Naive thymus-derived CD4-positive, alpha-beta T cell (primary cell): ENCODE data around the gene URGCP. TPM values are rescaled to one million over a fixed set of nuclear protein-coding genes. Genes with fewer than 3 reads are reported as not detected.

Experiments
- ATAC-seq: fragments of 150-1000 bp; cut with Tn5 transposase; 2 replicates; pipeline ENCODE4 v1.10.0; 2021; ENCODE audit warnings: mild to moderate bottlenecking, moderate library complexity
- CTCF ChIA-PET: fragments of 350-600 bp; sonication (Branson Sonifier 250); formaldehyde crosslinking; loops from one replicate; lab custom pipeline; 2021; ENCODE audit warnings: antibody characterized with exemption; lab: Charles Lee
- POLR2A ChIA-PET: fragments of 350-600 bp; sonication (Branson Sonifier 250); formaldehyde crosslinking; loops from one replicate; lab custom pipeline; 2021; ENCODE audit warnings: antibody characterized with exemption, inconsistent platforms; lab: Charles Lee
- DNase-seq, 9 donors: peaks; one replicate each; pipeline versions ENCODE4 v3.0.0 to v3.0.0-alpha.2; 2020 to 2022; ENCODE audit warnings: mixed read lengths in 1 of 9
- H3K27ac ChIP-seq: one replicate; pipeline ENCODE4 v1.7.0; 2013; ENCODE audit warnings: mild to moderate bottlenecking, low read depth, low read length, moderate library complexity
- H3K27me3 ChIP-seq, 2 donors: one replicate each; pipeline ENCODE4 v1.7.0; 2013; ENCODE audit warnings: low read length in 2 of 2, mild to moderate bottlenecking in 2 of 2, moderate library complexity in 2 of 2; ENCODE audit not compliant: control insufficient read depth in 2 of 2, insufficient read depth in 2 of 2
- H3K36me3 ChIP-seq, 3 experiments: 1 replicate in 2 of 3; 2 replicates in 1 of 3; pipeline ENCODE4 v1.7.0; 2013; ENCODE audit warnings: low read length in 3 of 3, mild to moderate bottlenecking in 3 of 3, moderate library complexity in 1 of 3; ENCODE audit not compliant: insufficient read depth in 3 of 3, control insufficient read depth in 2 of 3
- H3K4me1 ChIP-seq, 2 donors: one replicate each; pipeline ENCODE4 v1.7.0; 2013; ENCODE audit warnings: low read length in 2 of 2, mild to moderate bottlenecking in 2 of 2, moderate library complexity in 1 of 2; ENCODE audit not compliant: control insufficient read depth in 2 of 2, insufficient read depth in 2 of 2
- H3K4me3 ChIP-seq: 2 replicates; pipeline ENCODE4 v1.7.0; 2013; ENCODE audit warnings: mild to moderate bottlenecking, low read length
- H3K9me3 ChIP-seq, 3 experiments: 1 replicate in 2 of 3; 2 replicates in 1 of 3; pipeline ENCODE4 v1.7.0; 2013; ENCODE audit warnings: low read length in 3 of 3; ENCODE audit not compliant: control insufficient read depth in 2 of 3
- H3K27ac Mint-ChIP-seq, 9 donors: one replicate each; pipeline ENCODE4 v1.8.0; 2020 to 2022; ENCODE audit warnings: mixed read lengths in 9 of 9, mild to moderate bottlenecking in 8 of 9, moderate library complexity in 5 of 9, inconsistent platforms in 2 of 9
- H3K27me3 Mint-ChIP-seq, 5 donors: one replicate each; pipeline ENCODE4 v1.8.0; 2021 to 2022; ENCODE audit warnings: mixed read lengths in 5 of 5, mild to moderate bottlenecking in 1 of 5
- H3K36me3 Mint-ChIP-seq, 5 donors: one replicate each; pipeline ENCODE4 v1.8.0; 2020 to 2022; ENCODE audit warnings: mixed read lengths in 5 of 5, mild to moderate bottlenecking in 3 of 5, inconsistent platforms in 1 of 5
- H3K4me1 Mint-ChIP-seq, 7 donors: one replicate each; pipeline ENCODE4 v1.8.0; 2020 to 2022; ENCODE audit warnings: mixed read lengths in 7 of 7, mild to moderate bottlenecking in 3 of 7, inconsistent platforms in 1 of 7
- H3K4me3 Mint-ChIP-seq, 10 donors: one replicate each; pipeline ENCODE4 v1.8.0; 2020 to 2022; ENCODE audit warnings: mild to moderate bottlenecking in 10 of 10, mixed read lengths in 10 of 10, moderate library complexity in 6 of 10, inconsistent platforms in 2 of 10
- H3K9me3 Mint-ChIP-seq, 11 donors: one replicate each; pipeline ENCODE4 v1.8.0; 2020 to 2022; ENCODE audit warnings: mixed read lengths in 11 of 11, mild to moderate bottlenecking in 4 of 11, inconsistent platforms in 1 of 11, moderate library complexity in 1 of 11
- intact Hi-C, 2 donors: fragments of 100-400 bp; cut with micrococcal nuclease; formaldehyde crosslinking; loops; one replicate each; pipeline ENCODE4 v1.15.1; 2023
- polyA plus RNA-seq, 2 donors: library from polyadenylated mRNA; unstranded; fragments of 300-500 nt; fragmentation: Illumina TruSeq; gene quantifications; one replicate each; pipeline ENCODE4 v1.2.3, GENCODE V29; 2021
- total RNA-seq, 6 experiments: library from RNA in 5 of 6; stranded (reverse) in 5 of 6; gene quantifications; 1 replicate in 5 of 6; 2 replicates in 1 of 6; pipeline ENCODE4 v1.2.3 and lab custom pipeline; 2021 to 2026

URGCP gene
- total and polyA plus RNA-seq, 7 experiments from 2014 or later, result 20.0 to 40.6 (median 26.8) TPM

DNA sequence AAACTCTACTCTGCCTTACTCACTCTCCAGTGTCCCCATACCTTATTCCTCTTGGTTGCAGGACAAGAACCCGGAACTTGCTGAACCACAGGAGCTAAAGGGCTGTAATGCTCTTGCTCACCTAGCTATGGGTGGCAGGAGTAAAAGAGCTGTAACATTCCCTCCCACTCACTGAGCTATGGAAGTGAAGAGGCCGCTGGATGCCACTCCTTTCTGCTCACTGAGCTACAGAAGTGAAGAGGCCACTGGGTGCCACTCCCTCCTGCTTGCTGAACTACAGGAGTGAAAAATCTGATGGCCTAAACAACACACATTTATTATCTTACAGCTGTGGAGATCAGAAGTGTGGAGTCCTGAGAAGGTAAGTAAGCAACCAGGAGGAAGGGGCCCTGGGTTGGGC is 54.6 kb downstream of the URGCP start:
- Histone ChIP-seq H3K9me3 (no peaks in the 10 kb centered on the region), H3K27ac (no peak overlapping the region), H3K4me3 (no peak overlapping the region), H3K36me3 (no peaks in the 10 kb centered on the region), H3K4me1 (no peaks in the 10 kb centered on the region), H3K27me3 (no peaks in the 10 kb centered on the region)
- no peaks in the 10 kb centered on the region for H3K36me3 Mint-ChIP-seq
- no peak overlapping the region for H3K27ac Mint-ChIP-seq
- peaks cover 0 to 16% (median 0%) of the 10 kb centered on the region in 5 donors for H3K27me3 Mint-ChIP-seq
- CTCF ChIA-PET, result no interaction called here
- peaks cover 0 to 3% (median 0%) of the 10 kb centered on the region in 7 donors for H3K4me1 Mint-ChIP-seq
- DNase-seq (no peak), ATAC-seq (no peak)
- H3K9me3 Mint-ChIP-seq, result no peaks in the 10 kb centered on the region
- intact Hi-C loops, result no loop called here
- no peak overlapping the region for H3K4me3 Mint-ChIP-seq
- POLR2A ChIA-PET, result no interaction called here

DNA sequence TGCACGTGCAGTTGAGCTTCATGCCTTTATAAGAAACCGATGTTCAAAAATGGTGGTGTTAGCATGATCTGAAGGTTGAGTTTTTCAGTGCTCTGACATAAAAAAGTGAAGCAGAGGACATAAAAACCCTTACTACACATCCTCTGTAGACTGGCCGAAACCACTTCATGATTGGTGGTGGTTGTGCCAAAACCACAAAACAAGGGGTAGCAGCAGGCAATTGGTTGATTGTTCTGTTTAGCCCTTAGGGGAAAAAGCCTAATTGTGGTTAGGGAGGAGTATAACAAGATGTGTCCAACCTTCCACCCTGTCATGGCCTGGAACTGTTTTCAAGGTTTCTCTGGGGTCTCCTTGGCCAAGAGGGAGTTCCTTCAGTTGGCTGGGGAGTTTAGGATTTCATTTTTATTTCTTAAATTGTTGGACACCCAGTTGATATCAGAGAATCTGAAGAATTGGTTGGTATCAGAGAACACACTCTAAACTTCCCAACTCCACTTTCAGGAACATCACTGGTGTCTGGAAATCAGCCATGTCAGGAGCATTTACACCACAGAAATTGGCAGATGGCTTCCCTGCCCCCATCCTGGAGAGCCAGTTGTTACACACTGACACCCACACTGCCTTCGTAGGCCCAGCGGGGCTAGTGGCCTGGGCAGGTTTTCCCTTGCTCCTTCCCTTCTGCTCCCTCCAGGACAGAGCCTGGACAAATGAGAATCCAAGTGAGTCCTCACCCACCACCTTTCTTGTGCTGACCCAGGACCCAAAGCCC is 55.9 kb downstream of the URGCP start:
- H3K4me3 ChIP-seq, result no peak overlapping the region
- POLR2A ChIA-PET, result no interaction called here
- CTCF ChIA-PET, result no interaction called here
- no peaks in the 10 kb centered on the region for H3K4me1 ChIP-seq
- Mint-ChIP-seq H3K4me3 (no peak overlapping the region), H3K36me3 (no peaks in the 10 kb centered on the region), H3K9me3 (no peaks in the 10 kb centered on the region), H3K27ac (no peak overlapping the region), H3K4me1 (peaks cover 0 to 3% (median 0%) of the 10 kb centered on the region in 7 donors), H3K27me3 (peaks cover 0 to 16% (median 4%) of the 10 kb centered on the region in 5 donors)
- DNase-seq (no peak), ATAC-seq (no peak)
- no peaks in the 10 kb centered on the region for H3K36me3 ChIP-seq
- H3K9me3 ChIP-seq, result no peaks in the 10 kb centered on the region
- intact Hi-C loops, result no loop called here
- no peaks in the 10 kb centered on the region for H3K27me3 ChIP-seq
- H3K27ac ChIP-seq, result no peak overlapping the region

DNA sequence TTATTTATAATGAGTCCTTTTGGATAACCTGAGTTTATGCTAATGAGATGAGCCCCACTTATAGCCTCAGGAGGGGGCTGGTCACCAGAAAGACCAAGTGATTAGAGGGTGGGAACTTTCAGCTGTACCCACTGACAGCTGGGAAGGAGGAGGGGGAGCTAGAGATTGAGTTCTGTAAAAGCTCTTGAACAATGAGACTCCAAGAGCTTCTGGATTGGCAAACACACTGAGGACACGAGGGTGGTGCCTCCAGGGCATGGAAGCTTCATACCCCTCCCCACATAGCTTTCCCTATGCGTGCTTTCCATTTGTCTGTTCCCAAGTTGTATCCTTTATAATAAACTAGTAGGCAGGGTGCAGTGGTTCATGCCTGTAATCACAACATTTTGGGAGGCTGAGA is 57.3 kb downstream of the URGCP start:
- ChIA-PET CTCF (interaction anchor here (0.7 kb wide), 1 partner anchor 907 kb away, joined by 3 read pairs; no protein-coding TSS in a partner anchor), POLR2A (no interaction called here)
- Histone ChIP-seq H3K4me1 (no peaks in the 10 kb centered on the region), H3K4me3 (no peak overlapping the region), H3K27ac (no peak overlapping the region), H3K9me3 (no peaks in the 10 kb centered on the region), H3K36me3 (no peaks in the 10 kb centered on the region), H3K27me3 (no peaks in the 10 kb centered on the region)
- no peak overlapping the region for H3K27ac Mint-ChIP-seq
- no peaks in the 10 kb centered on the region for H3K9me3 Mint-ChIP-seq
- H3K4me3 Mint-ChIP-seq, result no peak overlapping the region
- H3K4me1 Mint-ChIP-seq, result peaks cover 0 to 3% (median 0%) of the 10 kb centered on the region in 7 donors
- intact Hi-C loops, result no loop called here
- no peaks in the 10 kb centered on the region for H3K36me3 Mint-ChIP-seq
- no peak for DNase-seq
- ATAC-seq, result no peak
- peaks cover 0 to 16% (median 4%) of the 10 kb centered on the region in 5 donors for H3K27me3 Mint-ChIP-seq

DNA sequence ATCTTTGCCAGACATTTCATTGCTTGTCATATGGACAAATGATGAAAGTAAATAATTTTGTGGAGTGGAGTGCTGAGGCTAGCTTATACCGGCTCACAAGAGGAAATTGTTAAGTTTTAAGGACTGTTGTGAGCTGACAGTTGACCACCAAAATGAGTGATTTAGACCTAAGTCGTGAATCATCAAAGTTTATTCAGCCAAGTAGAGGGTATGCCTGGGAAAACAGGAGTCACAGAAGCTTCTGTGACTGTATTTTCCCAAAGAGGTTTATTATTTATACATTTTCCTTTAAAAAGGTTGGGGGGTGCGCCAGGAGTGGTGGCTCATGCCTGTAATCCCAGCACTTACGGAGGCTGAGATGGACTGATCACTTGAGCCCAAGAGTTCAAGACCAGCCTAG is 58.9 kb downstream of the URGCP start:
- intact Hi-C loops, result no loop called here
- Mint-ChIP-seq H3K4me1 (peaks cover 0 to 3% (median 0%) of the 10 kb centered on the region in 7 donors), H3K27me3 (peaks cover 0 to 16% (median 5%) of the 10 kb centered on the region in 5 donors), H3K36me3 (no peaks in the 10 kb centered on the region), H3K9me3 (no peaks in the 10 kb centered on the region), H3K27ac (peak overlapping the region in 1 of 9 donors; percentile 24), H3K4me3 (no peak overlapping the region)
- ATAC-seq (no peak), DNase-seq (no peak)
- POLR2A ChIA-PET, result interaction anchor here (1.0 kb wide), 1 partner anchor 9 kb away, joined by 3 read pairs; no protein-coding TSS in a partner anchor
- Histone ChIP-seq H3K27me3 (no peaks in the 10 kb centered on the region), H3K36me3 (no peaks in the 10 kb centered on the region), H3K9me3 (no peaks in the 10 kb centered on the region), H3K27ac (no peak overlapping the region), H3K4me1 (no peaks in the 10 kb centered on the region), H3K4me3 (no peak overlapping the region)
- CTCF ChIA-PET, result interaction anchor here (1.0 to 1.7 kb wide), 3 partner anchors 8 to 1906 kb away, joined by 3 to 7 read pairs (median 4); no protein-coding TSS in a partner anchor

DNA sequence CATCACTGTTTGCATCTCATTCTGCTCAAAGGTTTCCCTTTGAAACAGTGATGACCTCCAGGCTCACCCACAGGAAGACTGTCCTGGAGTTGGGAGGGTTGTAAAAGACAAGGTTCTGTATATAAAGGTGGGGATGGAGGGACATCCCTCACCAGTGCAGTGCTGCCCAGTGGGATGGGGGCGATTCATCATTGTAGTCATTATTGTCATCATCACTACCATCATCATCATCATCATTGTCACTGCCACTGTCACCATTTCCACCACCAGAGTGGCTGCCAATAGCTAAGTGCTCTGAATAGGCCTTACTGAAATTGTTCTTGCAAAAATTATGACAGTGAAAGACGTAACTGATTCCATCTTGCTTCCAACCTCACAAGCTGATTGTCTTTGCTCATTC is 61.7 kb downstream of the URGCP start:
- H3K9me3 Mint-ChIP-seq, result no peaks in the 10 kb centered on the region
- Histone ChIP-seq H3K9me3 (no peaks in the 10 kb centered on the region), H3K27ac (no peak overlapping the region), H3K4me3 (no peak overlapping the region), H3K4me1 (no peaks in the 10 kb centered on the region), H3K27me3 (no peaks in the 10 kb centered on the region), H3K36me3 (no peaks in the 10 kb centered on the region)
- no peaks in the 10 kb centered on the region for H3K36me3 Mint-ChIP-seq
- ChIA-PET POLR2A (no interaction called here), CTCF (interaction anchor here (0.9 to 1.6 kb wide), 2 partner anchors 262 to 903 kb away, joined by 3 read pairs; partner anchors contain the start of gene STK17A)
- DNase-seq (no peak), ATAC-seq (no peak)
- no peak overlapping the region for H3K27ac Mint-ChIP-seq
- peaks cover 0 to 13% (median 5%) of the 10 kb centered on the region in 5 donors for H3K27me3 Mint-ChIP-seq
- intact Hi-C loops, result no loop called here
- no peak overlapping the region for H3K4me3 Mint-ChIP-seq
- no peaks in the 10 kb centered on the region for H3K4me1 Mint-ChIP-seq

DNA sequence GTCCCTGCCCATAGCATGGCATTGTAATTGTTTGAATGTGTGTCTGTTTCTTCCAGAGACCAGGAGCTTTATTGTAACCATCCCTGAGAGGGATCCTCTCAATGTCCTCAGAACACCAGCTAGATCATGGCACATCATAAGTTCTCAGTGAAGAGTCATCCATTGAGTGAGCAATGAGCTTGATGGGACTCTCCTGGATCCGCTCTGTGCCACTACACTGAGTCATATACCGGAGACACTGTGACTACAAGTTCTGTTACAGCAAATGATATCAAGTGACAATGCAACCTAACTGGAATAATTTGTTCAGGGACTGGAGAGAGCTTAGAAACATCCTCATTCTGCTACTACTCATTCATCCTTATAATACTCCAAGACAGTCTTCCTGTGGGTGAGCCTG is 62.1 kb downstream of the URGCP start:
- DNase-seq (no peak), ATAC-seq (no peak)
- no peak overlapping the region for H3K27ac ChIP-seq
- ChIA-PET POLR2A (no interaction called here), CTCF (interaction anchor here (0.6 to 1.6 kb wide), 3 partner anchors 261 to 903 kb away, joined by 3 read pairs; partner anchors contain the start of gene STK17A)
- Mint-ChIP-seq H3K36me3 (no peaks in the 10 kb centered on the region), H3K4me1 (no peaks in the 10 kb centered on the region), H3K27me3 (peaks cover 0 to 13% (median 5%) of the 10 kb centered on the region in 5 donors), H3K9me3 (no peaks in the 10 kb centered on the region), H3K27ac (no peak overlapping the region), H3K4me3 (no peak overlapping the region)
- no peaks in the 10 kb centered on the region for H3K9me3 ChIP-seq
- H3K4me3 ChIP-seq, result no peak overlapping the region
- H3K27me3 ChIP-seq, result no peaks in the 10 kb centered on the region
- no peaks in the 10 kb centered on the region for H3K4me1 ChIP-seq
- H3K36me3 ChIP-seq, result no peaks in the 10 kb centered on the region
- intact Hi-C loops, result no loop called here
